ENCODE data around the gene ARRB2. TPM values are rescaled to one million over a fixed set of nuclear protein-coding genes. Genes with fewer than 3 reads are reported as not detected.

Gene ARRB2
- total and polyA plus RNA-seq, 2 of the 13 experiments (the other 11 are each of a cell fraction or from before 2014, with no cell fraction given), result 21.5 to 49.2 TPM

- peak; percentile 78 for TF ChIP-seq NR2C2 (CRISPR knock-in tag; IDR thresholded peaks at IDR 0.05; ENCODE audit: borderline replicate concordance)
- no peak for TF ChIP-seq ZNF75D (CRISPR knock-in tag; IDR thresholded peaks at IDR 0.05; ENCODE audit: borderline replicate concordance)
- TF ChIP-seq ZNF260 (CRISPR knock-in tag; IDR thresholded peaks at IDR 0.05; ENCODE audit: borderline replicate concordance, low read depth), result no peak
- TF ChIP-seq NFRKB (IDR thresholded peaks at IDR 0.05), result no peak
- TF ChIP-seq ZNF569 (CRISPR knock-in tag; IDR thresholded peaks at IDR 0.05; ENCODE audit: borderline replicate concordance), result no peak
- TF ChIP-seq, protein P1, sequence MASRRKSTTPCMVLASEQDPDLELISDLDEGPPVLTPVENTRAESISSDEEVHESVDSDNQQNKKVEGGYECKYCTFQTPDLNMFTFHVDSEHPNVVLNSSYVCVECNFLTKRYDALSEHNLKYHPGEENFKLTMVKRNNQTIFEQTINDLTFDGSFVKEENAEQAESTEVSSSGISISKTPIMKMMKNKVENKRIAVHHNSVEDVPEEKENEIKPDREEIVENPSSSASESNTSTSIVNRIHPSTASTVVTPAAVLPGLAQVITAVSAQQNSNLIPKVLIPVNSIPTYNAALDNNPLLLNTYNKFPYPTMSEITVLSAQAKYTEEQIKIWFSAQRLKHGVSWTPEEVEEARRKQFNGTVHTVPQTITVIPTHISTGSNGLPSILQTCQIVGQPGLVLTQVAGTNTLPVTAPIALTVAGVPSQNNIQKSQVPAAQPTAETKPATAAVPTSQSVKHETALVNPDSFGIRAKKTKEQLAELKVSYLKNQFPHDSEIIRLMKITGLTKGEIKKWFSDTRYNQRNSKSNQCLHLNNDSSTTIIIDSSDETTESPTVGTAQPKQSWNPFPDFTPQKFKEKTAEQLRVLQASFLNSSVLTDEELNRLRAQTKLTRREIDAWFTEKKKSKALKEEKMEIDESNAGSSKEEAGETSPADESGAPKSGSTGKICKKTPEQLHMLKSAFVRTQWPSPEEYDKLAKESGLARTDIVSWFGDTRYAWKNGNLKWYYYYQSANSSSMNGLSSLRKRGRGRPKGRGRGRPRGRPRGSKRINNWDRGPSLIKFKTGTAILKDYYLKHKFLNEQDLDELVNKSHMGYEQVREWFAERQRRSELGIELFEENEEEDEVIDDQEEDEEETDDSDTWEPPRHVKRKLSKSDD (CRISPR knock-in tag; IDR thresholded peaks at IDR 0.05; ENCODE audit: low read depth), result peak; percentile 83
- no peak; the same call in 1 of the 2 replicates for TF ChIP-seq ZKSCAN1 (IDR thresholded peaks at IDR 0.05; ENCODE audit: low read length)
- no peak for TF ChIP-seq BATF2 (CRISPR knock-in tag; IDR thresholded peaks at IDR 0.05)
- TF ChIP-seq THYN1 (CRISPR knock-in tag; IDR thresholded peaks at IDR 0.05; ENCODE audit: borderline replicate concordance, low read depth), result no peak
- TF ChIP-seq THAP11 (CRISPR knock-in tag; IDR thresholded peaks at IDR 0.05), result peak; percentile 84
- TF ChIP-seq, protein P2, sequence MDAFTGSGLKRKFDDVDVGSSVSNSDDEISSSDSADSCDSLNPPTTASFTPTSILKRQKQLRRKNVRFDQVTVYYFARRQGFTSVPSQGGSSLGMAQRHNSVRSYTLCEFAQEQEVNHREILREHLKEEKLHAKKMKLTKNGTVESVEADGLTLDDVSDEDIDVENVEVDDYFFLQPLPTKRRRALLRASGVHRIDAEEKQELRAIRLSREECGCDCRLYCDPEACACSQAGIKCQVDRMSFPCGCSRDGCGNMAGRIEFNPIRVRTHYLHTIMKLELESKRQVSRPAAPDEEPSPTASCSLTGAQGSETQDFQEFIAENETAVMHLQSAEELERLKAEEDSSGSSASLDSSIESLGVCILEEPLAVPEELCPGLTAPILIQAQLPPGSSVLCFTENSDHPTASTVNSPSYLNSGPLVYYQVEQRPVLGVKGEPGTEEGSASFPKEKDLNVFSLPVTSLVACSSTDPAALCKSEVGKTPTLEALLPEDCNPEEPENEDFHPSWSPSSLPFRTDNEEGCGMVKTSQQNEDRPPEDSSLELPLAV (CRISPR knock-in tag; conservative IDR thresholded peaks at IDR 0.05; ENCODE audit: low read depth), result no peak
- no peak for TF ChIP-seq ZNF737 (CRISPR knock-in tag; IDR thresholded peaks at IDR 0.05; ENCODE audit: borderline replicate concordance)
- no peak for TF ChIP-seq ISX (CRISPR knock-in tag; conservative IDR thresholded peaks at IDR 0.05)
- TF ChIP-seq TAF15 (IDR thresholded peaks at IDR 0.05; ENCODE audit: low read depth, low read length, poor library complexity, severe bottlenecking), result no peak
- TF ChIP-seq TEAD2 (CRISPR knock-in tag; IDR thresholded peaks at IDR 0.05), result no peak
- no peak; the same call in 1 of the 2 replicates for TF ChIP-seq ZNF709 (CRISPR knock-in tag; IDR thresholded peaks at IDR 0.05)
- no peak for TF ChIP-seq YY1 (IDR thresholded peaks at IDR 0.05; ENCODE audit: insufficient read depth, insufficient replicate concordance, low read depth, low read length)
- no peak for TF ChIP-seq ZSCAN29 (CRISPR knock-in tag; conservative IDR thresholded peaks at IDR 0.05)
- TF ChIP-seq MXD3 (CRISPR knock-in tag; IDR thresholded peaks at IDR 0.05), result no peak
- TF ChIP-seq ZNF276 (CRISPR knock-in tag; IDR thresholded peaks at IDR 0.05; ENCODE audit: low read depth), result no peak; the same call in 1 of the 2 replicates
These were observed 11.0 kb downstream of the ARRB2 start (continued) for GRCh38 chr17:4721203-4722135.

Data from HepG2 (cell line).